Activated naive CD4-positive, alpha-beta T cell treated with anti-CD3 and anti-CD28 coated beads, Interleukin-2, amount 50 U/mL, for 16 hours (primary cell): ENCODE results near the gene CCNC.

Experiments used
- DNase-seq: peaks from one replicate; pipeline ENCODE4 v3.0.0-alpha.2; 2020

CCNC gene

GRCh38 chr6:99543968-99544367, 24.5 kb downstream of the CCNC start:
- no peak for DNase-seq

- no peak for DNase-seq
Observed at GRCh38 chr6:99530627-99531026, 37.8 kb downstream of the CCNC start.

GRCh38 chr6:99522531-99522930, 45.9 kb downstream of the CCNC start:
- DNase-seq: no peak

- DNase-seq: no peak
Observed at GRCh38 chr6:99521633-99522151, 46.8 kb downstream of the CCNC start.

GRCh38 chr6:99520855-99521632, 47.4 kb downstream of the CCNC start:
- peak; percentile 70 for DNase-seq

GRCh38 chr6:99519446-99519845, 49.0 kb downstream of the CCNC start:
- DNase-seq: no peak

GRCh38 chr6:99514089-99514488, 54.4 kb downstream of the CCNC start:
- DNase-seq: no peak

- no peak for DNase-seq
Observed at GRCh38 chr6:99512033-99512432, 56.4 kb downstream of the CCNC start.

GRCh38 chr6:99507648-99508047, 60.8 kb downstream of the CCNC start:
- no peak for DNase-seq

GRCh38 chr6:99501762-99502161, 66.7 kb downstream of the CCNC start:
- DNase-seq: no peak

- DNase-seq: no peak
Observed at GRCh38 chr6:99498421-99498820, 70.0 kb downstream of the CCNC start.

- no peak for DNase-seq
Observed at GRCh38 chr6:99495466-99495865, 73.0 kb downstream of the CCNC start.
